ENCODE data around the gene POLN.

The POLN gene

GRCh38 chr4:2079006-2079405, 162.9 kb downstream of the POLN start:
- Histone ChIP-seq H3K79me2 (ENCODE audit: insufficient read depth, low read length) (no peaks in the 10 kb centered on the region), H3K36me3 (ENCODE audit: insufficient read depth, low read length) (no peaks in the 10 kb centered on the region), H3F3A (ENCODE audit: insufficient read depth, low read length) (no peaks in the 10 kb centered on the region), H3K9ac (ENCODE audit: low read length) (no peak overlapping the region), H3K4me3 (ENCODE audit: low read depth, low read length, poor library complexity, severe bottlenecking) (no peak overlapping the region), H3K27me3 (ENCODE audit: insufficient read depth, low read length) (no peaks in the 10 kb centered on the region), H2AFZ (ENCODE audit: low read length) (no peak overlapping the region), H4K20me1 (ENCODE audit: insufficient read depth, low read length) (no peaks in the 10 kb centered on the region), H3K4me2 (ENCODE audit: low read length) (no peak overlapping the region), H3K27ac (ENCODE audit: low read depth, low read length, poor library complexity, severe bottlenecking) (no peak overlapping the region), H3K9me3 (ENCODE audit: low read length) (no peaks in the 10 kb centered on the region), H3K9me2 (ENCODE audit: low read depth, low read length) (no peaks in the 10 kb centered on the region), H3K4me1 (ENCODE audit: insufficient read depth, low read length, severe bottlenecking) (no peaks in the 10 kb centered on the region)
- TF ChIP-seq, protein P1, sequence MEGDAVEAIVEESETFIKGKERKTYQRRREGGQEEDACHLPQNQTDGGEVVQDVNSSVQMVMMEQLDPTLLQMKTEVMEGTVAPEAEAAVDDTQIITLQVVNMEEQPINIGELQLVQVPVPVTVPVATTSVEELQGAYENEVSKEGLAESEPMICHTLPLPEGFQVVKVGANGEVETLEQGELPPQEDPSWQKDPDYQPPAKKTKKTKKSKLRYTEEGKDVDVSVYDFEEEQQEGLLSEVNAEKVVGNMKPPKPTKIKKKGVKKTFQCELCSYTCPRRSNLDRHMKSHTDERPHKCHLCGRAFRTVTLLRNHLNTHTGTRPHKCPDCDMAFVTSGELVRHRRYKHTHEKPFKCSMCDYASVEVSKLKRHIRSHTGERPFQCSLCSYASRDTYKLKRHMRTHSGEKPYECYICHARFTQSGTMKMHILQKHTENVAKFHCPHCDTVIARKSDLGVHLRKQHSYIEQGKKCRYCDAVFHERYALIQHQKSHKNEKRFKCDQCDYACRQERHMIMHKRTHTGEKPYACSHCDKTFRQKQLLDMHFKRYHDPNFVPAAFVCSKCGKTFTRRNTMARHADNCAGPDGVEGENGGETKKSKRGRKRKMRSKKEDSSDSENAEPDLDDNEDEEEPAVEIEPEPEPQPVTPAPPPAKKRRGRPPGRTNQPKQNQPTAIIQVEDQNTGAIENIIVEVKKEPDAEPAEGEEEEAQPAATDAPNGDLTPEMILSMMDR (IDR thresholded peaks at IDR 0.05; ENCODE audit: low read length) = no peak
- no peak for TF ChIP-seq EZH2 (IDR thresholded peaks at IDR 0.05; ENCODE audit: borderline replicate concordance, low read length)

- Histone ChIP-seq H3K4me1 (ENCODE audit: insufficient read depth, low read length, severe bottlenecking) (no peaks in the 10 kb centered on the region), H4K20me1 (ENCODE audit: insufficient read depth, low read length) (no peaks in the 10 kb centered on the region), H3K36me3 (ENCODE audit: insufficient read depth, low read length) (no peaks in the 10 kb centered on the region), H3K4me2 (ENCODE audit: low read length) (no peak overlapping the region), H3K4me3 (ENCODE audit: low read depth, low read length, poor library complexity, severe bottlenecking) (no peak overlapping the region), H3K9ac (ENCODE audit: low read length) (no peak overlapping the region), H3K9me2 (ENCODE audit: low read depth, low read length) (no peaks in the 10 kb centered on the region), H3K27ac (ENCODE audit: low read depth, low read length, poor library complexity, severe bottlenecking) (no peak overlapping the region), H2AFZ (ENCODE audit: low read length) (no peak overlapping the region), H3F3A (ENCODE audit: insufficient read depth, low read length) (no peaks in the 10 kb centered on the region), H3K27me3 (ENCODE audit: insufficient read depth, low read length) (no peaks in the 10 kb centered on the region), H3K9me3 (ENCODE audit: low read length) (no peaks in the 10 kb centered on the region), H3K79me2 (ENCODE audit: insufficient read depth, low read length) (no peaks in the 10 kb centered on the region)
- no peak for TF ChIP-seq EZH2 (IDR thresholded peaks at IDR 0.05; ENCODE audit: borderline replicate concordance, low read length)
- TF ChIP-seq, protein P1 (IDR thresholded peaks at IDR 0.05; ENCODE audit: low read length) = no peak
Observed at GRCh38 chr4:2078584-2078983, 163.3 kb downstream of the POLN start.

- Histone ChIP-seq H3K27me3 (ENCODE audit: insufficient read depth, low read length) (no peaks in the 10 kb centered on the region), H4K20me1 (ENCODE audit: insufficient read depth, low read length) (no peaks in the 10 kb centered on the region), H3K36me3 (ENCODE audit: insufficient read depth, low read length) (no peaks in the 10 kb centered on the region), H3K4me1 (ENCODE audit: insufficient read depth, low read length, severe bottlenecking) (no peaks in the 10 kb centered on the region), H3K9me2 (ENCODE audit: low read depth, low read length) (no peaks in the 10 kb centered on the region), H3K79me2 (ENCODE audit: insufficient read depth, low read length) (no peaks in the 10 kb centered on the region), H3K9me3 (ENCODE audit: low read length) (no peaks in the 10 kb centered on the region), H3F3A (ENCODE audit: insufficient read depth, low read length) (no peaks in the 10 kb centered on the region), H3K9ac (ENCODE audit: low read length) (no peak overlapping the region), H3K27ac (ENCODE audit: low read depth, low read length, poor library complexity, severe bottlenecking) (no peak overlapping the region), H2AFZ (ENCODE audit: low read length) (no peak overlapping the region), H3K4me3 (ENCODE audit: low read depth, low read length, poor library complexity, severe bottlenecking) (no peak overlapping the region), H3K4me2 (ENCODE audit: low read length) (no peak overlapping the region)
- no peak for TF ChIP-seq EZH2 (IDR thresholded peaks at IDR 0.05; ENCODE audit: borderline replicate concordance, low read length)
- TF ChIP-seq, protein P1 (IDR thresholded peaks at IDR 0.05; ENCODE audit: low read length) = no peak
Observed at GRCh38 chr4:2077537-2078460, 164.1 kb downstream of the POLN start.
